GM18873 (cell line): ENCODE measurements around the gene SLC39A10.

Experiments
- ATAC-seq: cut with Tn5 transposase; IDR thresholded peaks from one replicate; pipeline ENCODE4 v1.9.1; 2021; ENCODE audit warnings: mild to moderate bottlenecking, moderate library complexity, moderate number of reproducible peaks; ENCODE audit not compliant: unreplicated experiment, low FRiP score

SLC39A10 gene

GRCh38 chr2:195716466-195716865, 59.4 kb downstream of the SLC39A10 start:
- no peak for ATAC-seq

- ATAC-seq, result no peak
These were observed 64.0 kb downstream of the SLC39A10 start for GRCh38 chr2:195721042-195721441.

- ATAC-seq, result no peak
These were observed 65.0 kb downstream of the SLC39A10 start for GRCh38 chr2:195722075-195722474.

GRCh38 chr2:195727106-195727505, 70.1 kb downstream of the SLC39A10 start:
- ATAC-seq, result no peak

- no peak for ATAC-seq
These were observed 73.9 kb downstream of the SLC39A10 start for GRCh38 chr2:195730912-195731311.

- no peak for ATAC-seq
These were observed 75.5 kb downstream of the SLC39A10 start for GRCh38 chr2:195732574-195732973.

GRCh38 chr2:195733831-195734230, 76.8 kb downstream of the SLC39A10 start:
- ATAC-seq, result no peak

- no peak for ATAC-seq
These were observed 77.4 kb downstream of the SLC39A10 start for GRCh38 chr2:195734395-195734794.

- ATAC-seq, result no peak
These were observed 77.9 kb downstream of the SLC39A10 start for GRCh38 chr2:195734931-195735330.

GRCh38 chr2:195735347-195735746, 78.3 kb downstream of the SLC39A10 start:
- ATAC-seq, result no peak

GRCh38 chr2:195737511-195738325, 80.7 kb downstream of the SLC39A10 start:
- no peak for ATAC-seq

GRCh38 chr2:195741191-195741590, 84.2 kb downstream of the SLC39A10 start:
- ATAC-seq, result no peak

- ATAC-seq, result no peak
These were observed 99.4 kb downstream of the SLC39A10 start for GRCh38 chr2:195756218-195756942.

- no peak for ATAC-seq
These were observed 101.8 kb downstream of the SLC39A10 start for GRCh38 chr2:195758846-195759245.

- ATAC-seq, result no peak
These were observed 102.9 kb downstream of the SLC39A10 start for GRCh38 chr2:195759877-195760276.

GRCh38 chr2:195763866-195764265, 106.8 kb downstream of the SLC39A10 start:
- no peak for ATAC-seq

GRCh38 chr2:195766691-195767090, 109.7 kb downstream of the SLC39A10 start:
- ATAC-seq, result no peak

- ATAC-seq, result no peak
These were observed 111.4 kb downstream of the SLC39A10 start for GRCh38 chr2:195768431-195768830.

GRCh38 chr2:195769975-195770374, 112.9 kb downstream of the SLC39A10 start:
- ATAC-seq, result no peak

GRCh38 chr2:195779491-195779890, 122.5 kb downstream of the SLC39A10 start:
- no peak for ATAC-seq

GRCh38 chr2:195782156-195782555, 125.1 kb downstream of the SLC39A10 start:
- no peak for ATAC-seq
